ENCODE measurements around the gene TOR4A. TPM values are rescaled to one million over a fixed set of nuclear protein-coding genes. Genes with fewer than 3 reads are reported as not detected.
"Not testable (repeated sequence)": the region's sequence is repeated elsewhere in the genome, so short reads cannot be mapped to it uniquely, and the experiment has no call there.

Gene TOR4A
- total RNA-seq, 2 donors from 2014 or later = 2.1 to 4.0 TPM

GRCh38 chr9:137242269-137243203 is 35.0 kb upstream of the TOR4A start:
- Mint-ChIP-seq H3K4me1 (peaks cover 16% of the 10 kb centered on the region), H3K27ac (peak overlapping the region; percentile 51), H3K27me3 (no peaks in the 10 kb centered on the region), H3K36me3 (ENCODE audit: low read depth) (no peaks in the 10 kb centered on the region), H3K4me3 (peak overlapping the region; percentile 86)
- no peak for ATAC-seq
- H3K9me3 ChIP-seq (ENCODE audit: control insufficient read depth, low read length, poor library complexity, severe bottlenecking) = no peaks in the 10 kb centered on the region
- no peak for DNase-seq

GRCh38 chr9:137243266-137243625 is 34.3 kb upstream of the TOR4A start:
- H3K27ac Mint-ChIP-seq = not testable (repeated sequence)

GRCh38 chr9:137243626-137244485 is 33.7 kb upstream of the TOR4A start:
- Mint-ChIP-seq H3K4me1 (peaks cover 13% of the 10 kb centered on the region), H3K36me3 (ENCODE audit: low read depth) (no peaks in the 10 kb centered on the region), H3K4me3 (peak overlapping the region; percentile 21), H3K27ac (no peak overlapping the region), H3K27me3 (no peaks in the 10 kb centered on the region)
- no peak for DNase-seq
- no peak for ATAC-seq
- no peaks in the 10 kb centered on the region for H3K9me3 ChIP-seq (ENCODE audit: control insufficient read depth, low read length, poor library complexity, severe bottlenecking)

More at GRCh38 chr9:137243266-137243625, 34.3 kb upstream of the TOR4A start:
- not testable (repeated sequence) for H3K27me3 Mint-ChIP-seq; H3K36me3 Mint-ChIP-seq (ENCODE audit: low read depth); H3K4me3 Mint-ChIP-seq; H3K9me3 ChIP-seq (ENCODE audit: control insufficient read depth, low read length, poor library complexity, severe bottlenecking); ATAC-seq; DNase-seq
- H3K4me1 Mint-ChIP-seq = peaks cover 15% of the 10 kb centered on the region

GRCh38 chr9:137244486-137245449 is 32.8 kb upstream of the TOR4A start:
- peak overlapping the region; percentile 21 for H3K4me3 Mint-ChIP-seq
- DNase-seq = no peak
- ATAC-seq = no peak
- no peaks in the 10 kb centered on the region for H3K36me3 Mint-ChIP-seq (ENCODE audit: low read depth)
- no peaks in the 10 kb centered on the region for H3K9me3 ChIP-seq (ENCODE audit: control insufficient read depth, low read length, poor library complexity, severe bottlenecking)
- H3K27ac Mint-ChIP-seq = no peak overlapping the region
- no peaks in the 10 kb centered on the region for H3K27me3 Mint-ChIP-seq
- peaks cover 11% of the 10 kb centered on the region for H3K4me1 Mint-ChIP-seq

GRCh38 chr9:137245450-137246421 is 31.8 kb upstream of the TOR4A start:
- DNase-seq = no peak
- H3K27me3 Mint-ChIP-seq = no peaks in the 10 kb centered on the region

GRCh38 chr9:137247135-137247915 is 30.2 kb upstream of the TOR4A start:
- no peaks in the 10 kb centered on the region for H3K9me3 ChIP-seq (ENCODE audit: control insufficient read depth, low read length, poor library complexity, severe bottlenecking)
- DNase-seq (no peak), ATAC-seq (no peak)
- Mint-ChIP-seq H3K4me1 (peaks cover 5% of the 10 kb centered on the region), H3K27ac (no peak overlapping the region), H3K4me3 (no peak overlapping the region), H3K36me3 (ENCODE audit: low read depth) (no peaks in the 10 kb centered on the region), H3K27me3 (no peaks in the 10 kb centered on the region)

More at GRCh38 chr9:137245450-137246421, 31.8 kb upstream of the TOR4A start:
- no peak for ATAC-seq
- no peaks in the 10 kb centered on the region for H3K36me3 Mint-ChIP-seq (ENCODE audit: low read depth)
- H3K27ac Mint-ChIP-seq = no peak overlapping the region
- H3K9me3 ChIP-seq (ENCODE audit: control insufficient read depth, low read length, poor library complexity, severe bottlenecking) = no peaks in the 10 kb centered on the region
- H3K4me1 Mint-ChIP-seq = peaks cover 11% of the 10 kb centered on the region
- no peak overlapping the region for H3K4me3 Mint-ChIP-seq

- peak overlapping the region; percentile 45 for H3K27ac Mint-ChIP-seq
- no peaks in the 10 kb centered on the region for H3K27me3 Mint-ChIP-seq
- no peak for ATAC-seq
- DNase-seq = no peak
- H3K4me1 Mint-ChIP-seq = peaks cover 4% of the 10 kb centered on the region
- H3K4me3 Mint-ChIP-seq = no peak overlapping the region
- H3K36me3 Mint-ChIP-seq (ENCODE audit: low read depth) = no peaks in the 10 kb centered on the region
- H3K9me3 ChIP-seq (ENCODE audit: control insufficient read depth, low read length, poor library complexity, severe bottlenecking) = no peaks in the 10 kb centered on the region
Measured at GRCh38 chr9:137247916-137248175, 29.7 kb upstream of the TOR4A start.

GRCh38 chr9:137250329-137251193 is 27.0 kb upstream of the TOR4A start:
- no peak overlapping the region for H3K27ac Mint-ChIP-seq
- ATAC-seq = no peak
- no peaks in the 10 kb centered on the region for H3K27me3 Mint-ChIP-seq
- no peaks in the 10 kb centered on the region for H3K36me3 Mint-ChIP-seq (ENCODE audit: low read depth)
- peaks cover 5% of the 10 kb centered on the region for H3K4me1 Mint-ChIP-seq
- no peak for DNase-seq
- no peak overlapping the region for H3K4me3 Mint-ChIP-seq
- H3K9me3 ChIP-seq (ENCODE audit: control insufficient read depth, low read length, poor library complexity, severe bottlenecking) = no peaks in the 10 kb centered on the region

GRCh38 chr9:137251194-137251461 is 26.4 kb upstream of the TOR4A start, which contains the start of gene STPG3:
TSS of gene STPG3 (plus strand) at chr9:137251286. CDS start at chr9:137251287, 1 bp downstream.
- ATAC-seq = no peak
- H3K27ac Mint-ChIP-seq = no peak within 1 kb of the TSS
- H3K27me3 Mint-ChIP-seq = no peaks in the 10 kb centered on the region

GRCh38 chr9:137251490-137252268 is 25.8 kb upstream of the TOR4A start:
- H3K27me3 Mint-ChIP-seq = no peaks in the 10 kb centered on the region
- ATAC-seq (no peak), DNase-seq (no peak)
- no peak overlapping the region for H3K4me3 Mint-ChIP-seq
- peaks cover 10% of the 10 kb centered on the region for H3K4me1 Mint-ChIP-seq
- H3K36me3 Mint-ChIP-seq (ENCODE audit: low read depth) = no peaks in the 10 kb centered on the region
- no peaks in the 10 kb centered on the region for H3K9me3 ChIP-seq (ENCODE audit: control insufficient read depth, low read length, poor library complexity, severe bottlenecking)
- H3K27ac Mint-ChIP-seq = no peak overlapping the region

More at GRCh38 chr9:137251194-137251461, 26.4 kb upstream of the TOR4A start, which contains the start of gene STPG3:
- H3K4me3 Mint-ChIP-seq = no peak within 1 kb of the TSS
- no peak for DNase-seq
- H3K9me3 ChIP-seq (ENCODE audit: control insufficient read depth, low read length, poor library complexity, severe bottlenecking) = no peaks in the 10 kb centered on the region
- H3K36me3 Mint-ChIP-seq (ENCODE audit: low read depth) = no peaks in the 10 kb centered on the region
- peaks cover 5% of the 10 kb centered on the region for H3K4me1 Mint-ChIP-seq
